HUES64 (cell line): Measurements from ENCODE around the gene ARHGEF6.

Experiments used
- H3K27ac ChIP-seq: 2 replicates; pipeline ENCODE4 v1.7.0; 2013; ENCODE audit warnings: low read depth, low read length, inconsistent platforms
- H3K27me3 ChIP-seq: 2 replicates; pipeline ENCODE4 v1.6.1; 2013; ENCODE audit warnings: mild to moderate bottlenecking, low read length; ENCODE audit not compliant: insufficient read depth
- H3K36me3 ChIP-seq: 2 replicates; pipeline ENCODE4 v1.6.1; 2013; ENCODE audit warnings: mild to moderate bottlenecking, low read length; ENCODE audit not compliant: insufficient read depth
- H3K4me1 ChIP-seq: 2 replicates; pipeline ENCODE4 v1.6.1; 2013; ENCODE audit warnings: mild to moderate bottlenecking, low read length, moderate library complexity; ENCODE audit not compliant: insufficient read depth
- H3K4me3 ChIP-seq: 2 replicates; pipeline ENCODE4 v1.5.1; 2013; ENCODE audit warnings: mild to moderate bottlenecking, low read length, moderate library complexity
- H3K9ac ChIP-seq: 2 replicates; pipeline ENCODE4 v1.6.1; 2013; ENCODE audit warnings: mild to moderate bottlenecking, low read depth, low read length
- H3K9me3 ChIP-seq: 2 replicates; pipeline ENCODE4 v1.6.1; 2013; ENCODE audit warnings: low read depth, low read length; ENCODE audit not compliant: insufficient read depth
- WGBS: fragments of 150-250, 120-280 bp; methylation state at CpG from one replicate; pipeline ENCODE4 v1.1.7; 2013; ENCODE audit warnings: missing lambda C conversion rate; 5-methylcytosine and 5-hydroxymethylcytosine counted together

Gene ARHGEF6

GRCh38 chrX:136635235-136635634 lies 145.5 kb downstream of the ARHGEF6 start:
- no peaks in the 10 kb centered on the region for H3K36me3 ChIP-seq
- no peak overlapping the region for H3K27ac ChIP-seq
- H3K9me3 ChIP-seq: no peaks in the 10 kb centered on the region
- no peak overlapping the region for H3K9ac ChIP-seq
- no peaks in the 10 kb centered on the region for H3K27me3 ChIP-seq
- 93% methylated on average over 6 of the region's 6 CpGs for WGBS
- no peak overlapping the region for H3K4me3 ChIP-seq
- peaks cover 10% of the 10 kb centered on the region for H3K4me1 ChIP-seq

GRCh38 chrX:136630881-136631280 lies 149.9 kb downstream of the ARHGEF6 start:
- Histone ChIP-seq H3K27me3 (no peaks in the 10 kb centered on the region), H3K9me3 (no peaks in the 10 kb centered on the region), H3K4me3 (no peak overlapping the region), H3K36me3 (no peaks in the 10 kb centered on the region), H3K4me1 (peaks cover 10% of the 10 kb centered on the region), H3K9ac (no peak overlapping the region), H3K27ac (no peak overlapping the region)
- WGBS: 100% methylated on average over 1 of the region's 1 CpG

- WGBS: 88% methylated on average over 5 of the region's 6 CpGs
- Histone ChIP-seq H3K4me3 (no peak overlapping the region), H3K9me3 (no peaks in the 10 kb centered on the region), H3K27ac (no peak overlapping the region), H3K27me3 (no peaks in the 10 kb centered on the region), H3K9ac (no peak overlapping the region), H3K36me3 (no peaks in the 10 kb centered on the region), H3K4me1 (no peaks in the 10 kb centered on the region)
Observed at GRCh38 chrX:136629084-136629750, 151.5 kb downstream of the ARHGEF6 start.

GRCh38 chrX:136627409-136627808 lies 153.3 kb downstream of the ARHGEF6 start:
- no peaks in the 10 kb centered on the region for H3K4me1 ChIP-seq
- WGBS: 88% methylated on average over 2 of the region's 4 CpGs
- no peaks in the 10 kb centered on the region for H3K27me3 ChIP-seq

GRCh38 chrX:136626891-136627290 lies 153.8 kb downstream of the ARHGEF6 start:
- WGBS: 100% methylated on average over 1 of the region's 1 CpG
- Histone ChIP-seq H3K9ac (no peak overlapping the region), H3K4me3 (no peak overlapping the region), H3K9me3 (no peaks in the 10 kb centered on the region), H3K27me3 (no peaks in the 10 kb centered on the region), H3K27ac (no peak overlapping the region), H3K36me3 (no peaks in the 10 kb centered on the region), H3K4me1 (no peaks in the 10 kb centered on the region)

More at GRCh38 chrX:136627409-136627808, 153.3 kb downstream of the ARHGEF6 start:
- Histone ChIP-seq H3K9me3 (no peaks in the 10 kb centered on the region), H3K4me3 (no peak overlapping the region), H3K9ac (no peak overlapping the region), H3K36me3 (no peaks in the 10 kb centered on the region), H3K27ac (no peak overlapping the region)

GRCh38 chrX:136626237-136626636 lies 154.5 kb downstream of the ARHGEF6 start:
- Histone ChIP-seq H3K4me1 (no peaks in the 10 kb centered on the region), H3K36me3 (no peaks in the 10 kb centered on the region), H3K27me3 (no peaks in the 10 kb centered on the region), H3K27ac (no peak overlapping the region), H3K9me3 (no peaks in the 10 kb centered on the region), H3K9ac (no peak overlapping the region), H3K4me3 (no peak overlapping the region)
- 83% methylated on average over 1 of the region's 2 CpGs for WGBS

- H3K4me3 ChIP-seq: no peak overlapping the region
- H3K27ac ChIP-seq: no peak overlapping the region
- no peaks in the 10 kb centered on the region for H3K4me1 ChIP-seq
- no peaks in the 10 kb centered on the region for H3K27me3 ChIP-seq
- H3K9me3 ChIP-seq: no peaks in the 10 kb centered on the region
- WGBS: 91% methylated on average over 2 of the region's 2 CpGs
- no peaks in the 10 kb centered on the region for H3K36me3 ChIP-seq
- no peak overlapping the region for H3K9ac ChIP-seq
Observed at GRCh38 chrX:136625246-136625645, 155.5 kb downstream of the ARHGEF6 start.

GRCh38 chrX:136623396-136623795 lies 157.3 kb downstream of the ARHGEF6 start:
- no peak overlapping the region for H3K9ac ChIP-seq
- H3K9me3 ChIP-seq: no peaks in the 10 kb centered on the region
- no peak overlapping the region for H3K27ac ChIP-seq
- no peaks in the 10 kb centered on the region for H3K36me3 ChIP-seq
- WGBS: no CpG with 5 or more reads among the region's 1 CpG
- H3K4me3 ChIP-seq: no peak overlapping the region
- no peaks in the 10 kb centered on the region for H3K4me1 ChIP-seq
- H3K27me3 ChIP-seq: no peaks in the 10 kb centered on the region

- Histone ChIP-seq H3K27ac (no peak overlapping the region), H3K9ac (no peak overlapping the region), H3K27me3 (no peaks in the 10 kb centered on the region), H3K36me3 (no peaks in the 10 kb centered on the region), H3K4me1 (no peaks in the 10 kb centered on the region), H3K4me3 (no peak overlapping the region), H3K9me3 (no peaks in the 10 kb centered on the region)
- 100% methylated on average over 1 of the region's 4 CpGs for WGBS
Observed at GRCh38 chrX:136622568-136622967, 158.2 kb downstream of the ARHGEF6 start.

- Histone ChIP-seq H3K4me3 (no peak overlapping the region), H3K27ac (no peak overlapping the region), H3K9me3 (no peaks in the 10 kb centered on the region), H3K36me3 (no peaks in the 10 kb centered on the region), H3K4me1 (no peaks in the 10 kb centered on the region), H3K27me3 (no peaks in the 10 kb centered on the region), H3K9ac (no peak overlapping the region)
Observed at GRCh38 chrX:136620780-136621179, 160.0 kb downstream of the ARHGEF6 start.

GRCh38 chrX:136619899-136620505 lies 160.7 kb downstream of the ARHGEF6 start:
- H3K27me3 ChIP-seq: no peaks in the 10 kb centered on the region
- no peak overlapping the region for H3K9ac ChIP-seq
- no peaks in the 10 kb centered on the region for H3K9me3 ChIP-seq
- WGBS: 95% methylated on average over 11 of the region's 14 CpGs
- H3K27ac ChIP-seq: no peak overlapping the region
- no peaks in the 10 kb centered on the region for H3K36me3 ChIP-seq
- no peak overlapping the region for H3K4me3 ChIP-seq
- H3K4me1 ChIP-seq: no peaks in the 10 kb centered on the region
